GM06990 (cell line): ENCODE measurements around the gene TPR.
A peak's percentile ranks its signal among the peaks of the same experiment; 100 is the strongest.
"Not testable (repeated sequence)": the region's sequence is repeated elsewhere in the genome, so short reads cannot be mapped to it uniquely, and the experiment has no call there.

ENCODE experiments used
- DNase-seq: peaks from one replicate; pipeline ENCODE4 v3.0.0-alpha.2; 2011; ENCODE audit not compliant: insufficient read length; ENCODE audit errors: extremely low read depth
- H3K27me3 ChIP-seq: replicated peaks from 2 replicates; pipeline ENCODE4 v1.6.0; 2011; ENCODE audit warnings: low read length; ENCODE audit not compliant: control insufficient read depth, insufficient read depth
- H3K36me3 ChIP-seq: 2 replicates; pipeline ENCODE4 v1.5.1; 2011; ENCODE audit warnings: low read length; ENCODE audit not compliant: control insufficient read depth, insufficient read depth
- H3K4me3 ChIP-seq: replicated peaks from 2 replicates; pipeline ENCODE4 v1.5.1; 2011; ENCODE audit warnings: low read depth, mild to moderate bottlenecking, control low read depth, low read length
- CTCF ChIP-seq: IDR thresholded peaks from 2 replicates; pipeline ENCODE4 v1.5.1; 2011; ENCODE audit warnings: low read length, control low read depth, mild to moderate bottlenecking, inconsistent platforms; ENCODE audit not compliant: insufficient read depth, poor library complexity, severe bottlenecking

The TPR gene

GRCh38 chr1:186418503-186418902 lies 43.5 kb upstream of the TPR start:
- Histone ChIP-seq H3K4me3 (no peak overlapping the region), H3K27me3 (no peaks in the 10 kb centered on the region), H3K36me3 (no peaks in the 10 kb centered on the region; the same call in none of the 2 replicates)
- TF ChIP-seq CTCF, result no peak
- DNase-seq, result no peak

- H3K27me3 ChIP-seq, result no peaks in the 10 kb centered on the region
- DNase-seq, result no peak
- no peak for TF ChIP-seq CTCF
- no peaks in the 10 kb centered on the region; the same call in 1 of the 2 replicates for H3K36me3 ChIP-seq
- H3K4me3 ChIP-seq, result no peak overlapping the region
Measured at GRCh38 chr1:186413319-186413718, 38.3 kb upstream of the TPR start.

DNA sequence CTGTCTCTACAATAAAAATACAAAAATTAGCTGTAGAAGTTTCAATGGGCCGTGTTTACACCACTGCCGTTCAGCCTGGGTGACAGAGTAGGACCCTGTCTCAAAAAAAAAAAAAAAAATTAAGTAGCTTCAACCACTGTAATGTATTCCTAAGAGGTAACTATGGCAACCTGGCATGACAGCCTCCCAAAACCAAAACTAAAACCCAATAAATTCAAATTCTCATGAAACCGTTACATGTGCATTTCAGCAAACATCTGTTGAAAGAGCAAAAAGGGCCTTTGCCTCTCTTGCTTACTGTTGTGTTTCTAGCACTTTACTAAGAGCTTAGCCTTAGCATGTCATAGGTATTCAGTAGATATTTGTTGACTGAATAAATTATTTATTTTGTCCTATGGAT lies 34.0 kb upstream of the TPR start:
- no peaks in the 10 kb centered on the region for H3K27me3 ChIP-seq
- no peak overlapping the region for H3K4me3 ChIP-seq
- no peaks in the 10 kb centered on the region; the same call in none of the 2 replicates for H3K36me3 ChIP-seq
- no peak for TF ChIP-seq CTCF
- DNase-seq, result no peak

DNA sequence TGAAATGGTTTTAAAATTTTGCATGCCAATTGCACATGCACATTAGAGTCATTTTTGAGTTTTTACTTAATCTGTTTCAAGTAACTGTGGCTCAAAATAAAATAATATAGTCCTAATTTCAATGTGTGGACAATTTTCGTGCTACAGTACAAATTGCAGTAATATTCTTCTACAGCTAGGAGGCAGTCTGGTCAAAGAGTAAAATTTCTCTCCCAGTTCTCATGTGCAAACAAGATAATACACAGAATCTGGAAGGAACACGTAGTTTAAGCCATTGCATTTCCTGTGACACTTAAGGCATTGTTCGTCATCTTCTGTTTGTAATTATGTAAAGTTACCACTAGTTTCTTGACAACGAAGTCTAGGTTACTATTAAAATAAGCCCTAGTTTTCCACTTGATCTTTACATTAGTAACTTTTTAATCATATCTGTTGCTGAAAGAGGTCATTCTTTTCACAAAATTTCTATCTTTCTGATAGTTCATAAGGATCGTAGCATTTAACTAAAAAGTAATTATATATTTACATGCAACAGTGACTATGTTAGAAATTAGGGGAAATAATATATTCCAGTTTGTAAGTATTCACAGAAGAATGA lies 29.5 kb upstream of the TPR start:
- H3K27me3 ChIP-seq, result no peaks in the 10 kb centered on the region
- H3K36me3 ChIP-seq, result no peaks in the 10 kb centered on the region; the same call in 1 of the 2 replicates
- peak; percentile 22 for DNase-seq
- peak; percentile 65 for TF ChIP-seq CTCF
- H3K4me3 ChIP-seq, result no peak overlapping the region

DNA sequence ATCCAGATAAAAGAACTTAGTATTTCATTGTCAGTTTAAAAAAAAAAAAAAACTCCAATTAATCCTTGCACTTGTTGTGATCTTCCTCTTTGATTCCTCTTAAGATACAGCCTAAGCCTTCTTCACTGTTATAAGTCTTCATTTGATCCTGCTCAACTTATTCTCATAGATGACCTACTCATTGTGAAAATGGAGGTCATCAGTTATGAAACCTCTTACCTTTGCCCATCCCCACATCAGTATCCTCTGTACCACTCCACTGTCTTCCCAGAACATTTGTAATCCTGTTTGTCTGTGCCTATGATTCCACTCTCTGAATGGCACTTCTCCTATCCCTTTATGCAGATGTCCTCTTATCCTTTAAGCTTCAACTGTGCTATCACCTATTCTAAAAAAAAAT lies 28.6 kb upstream of the TPR start:
- no peaks in the 10 kb centered on the region; the same call in none of the 2 replicates for H3K36me3 ChIP-seq
- H3K4me3 ChIP-seq, result no peak overlapping the region
- TF ChIP-seq CTCF, result no peak
- H3K27me3 ChIP-seq, result no peaks in the 10 kb centered on the region
- DNase-seq, result no peak

- not testable (repeated sequence) for H3K4me3 ChIP-seq, H3K36me3 ChIP-seq, H3K27me3 ChIP-seq, DNase-seq
Measured at GRCh38 chr1:186401446-186401845, 26.4 kb upstream of the TPR start.

DNA sequence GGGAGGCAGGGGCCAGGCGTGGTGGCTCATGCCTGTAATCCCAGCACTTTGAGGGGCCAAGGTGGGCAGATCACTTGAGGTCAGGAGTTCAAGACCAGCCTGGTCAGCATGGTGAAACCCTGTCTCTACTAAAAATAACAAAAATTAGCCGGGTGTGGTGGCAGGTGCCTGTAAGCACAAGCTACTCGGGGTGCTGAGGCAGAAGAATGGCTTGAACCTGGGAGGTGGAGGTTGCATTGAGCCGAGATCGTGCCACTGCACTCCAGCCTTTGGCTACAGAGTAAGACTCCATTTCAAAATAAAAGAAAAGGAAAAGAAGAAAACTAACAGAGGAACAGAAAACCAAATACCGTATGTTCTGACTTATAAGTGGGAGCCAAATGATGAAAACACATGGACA lies 17.7 kb upstream of the TPR start:
- DNase-seq, H3K27me3 ChIP-seq, H3K4me3 ChIP-seq, H3K36me3 ChIP-seq: not testable (repeated sequence)
